Osteocyte (in vitro differentiated cells): Measurements from ENCODE around the gene RXFP1. TPM values are rescaled to one million over a fixed set of nuclear protein-coding genes. Genes with fewer than 3 reads are reported as not detected.

Source experiments
- DNase-seq: peaks from one replicate; pipeline ENCODE4 v3.0.0; 2021; ENCODE audit warnings: mixed read lengths; ENCODE audit not compliant: unreplicated experiment; ENCODE audit errors: extremely low spot score
- H3K27ac Mint-ChIP-seq: one replicate; pipeline ENCODE4 v1.8.0; 2021; ENCODE audit warnings: mild to moderate bottlenecking, mixed read lengths; ENCODE audit not compliant: unreplicated experiment
- H3K27me3 Mint-ChIP-seq: one replicate; pipeline ENCODE4 v1.8.0; 2021; ENCODE audit warnings: mixed read lengths; ENCODE audit not compliant: unreplicated experiment
- H3K36me3 Mint-ChIP-seq: one replicate; pipeline ENCODE4 v1.8.0; 2021; ENCODE audit warnings: mixed read lengths; ENCODE audit not compliant: unreplicated experiment
- H3K4me1 Mint-ChIP-seq: one replicate; pipeline ENCODE4 v1.8.0; 2021; ENCODE audit warnings: mixed read lengths; ENCODE audit not compliant: unreplicated experiment
- H3K4me3 Mint-ChIP-seq: one replicate; pipeline ENCODE4 v1.8.0; 2021; ENCODE audit warnings: mild to moderate bottlenecking, moderate library complexity, mixed read lengths; ENCODE audit not compliant: unreplicated experiment
- H3K9me3 Mint-ChIP-seq: one replicate; pipeline ENCODE4 v1.8.0; 2021; ENCODE audit warnings: mixed read lengths; ENCODE audit not compliant: unreplicated experiment
- total RNA-seq: library from RNA; stranded (reverse); gene quantifications from 2 replicates; pipeline ENCODE4 v1.2.1, GENCODE V29; 2021
- TF ChIP-seq, protein P1 (sequence below): fragments of 200-600 bp; sonication (generic); IDR thresholded peaks from 2 replicates; pipeline ENCODE4 v1.5.0; 2021; ENCODE audit warnings: antibody characterized with exemption, mild to moderate bottlenecking, moderate library complexity

The RXFP1 gene
- total RNA-seq, 1 donor from 2014 or later = not detected

- H3K4me3 Mint-ChIP-seq = no peak overlapping the region
- no peak overlapping the region for H3K27ac Mint-ChIP-seq
Measured at GRCh38 chr4:158534727-158535126, 13.0 kb downstream of the RXFP1 start.

GRCh38 chr4:158535130-158535614, 13.5 kb downstream of the RXFP1 start:
- TF ChIP-seq, protein P1, sequence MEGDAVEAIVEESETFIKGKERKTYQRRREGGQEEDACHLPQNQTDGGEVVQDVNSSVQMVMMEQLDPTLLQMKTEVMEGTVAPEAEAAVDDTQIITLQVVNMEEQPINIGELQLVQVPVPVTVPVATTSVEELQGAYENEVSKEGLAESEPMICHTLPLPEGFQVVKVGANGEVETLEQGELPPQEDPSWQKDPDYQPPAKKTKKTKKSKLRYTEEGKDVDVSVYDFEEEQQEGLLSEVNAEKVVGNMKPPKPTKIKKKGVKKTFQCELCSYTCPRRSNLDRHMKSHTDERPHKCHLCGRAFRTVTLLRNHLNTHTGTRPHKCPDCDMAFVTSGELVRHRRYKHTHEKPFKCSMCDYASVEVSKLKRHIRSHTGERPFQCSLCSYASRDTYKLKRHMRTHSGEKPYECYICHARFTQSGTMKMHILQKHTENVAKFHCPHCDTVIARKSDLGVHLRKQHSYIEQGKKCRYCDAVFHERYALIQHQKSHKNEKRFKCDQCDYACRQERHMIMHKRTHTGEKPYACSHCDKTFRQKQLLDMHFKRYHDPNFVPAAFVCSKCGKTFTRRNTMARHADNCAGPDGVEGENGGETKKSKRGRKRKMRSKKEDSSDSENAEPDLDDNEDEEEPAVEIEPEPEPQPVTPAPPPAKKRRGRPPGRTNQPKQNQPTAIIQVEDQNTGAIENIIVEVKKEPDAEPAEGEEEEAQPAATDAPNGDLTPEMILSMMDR = no peak
- Mint-ChIP-seq H3K4me1 (peaks cover 6% of the 10 kb centered on the region), H3K4me3 (no peak overlapping the region), H3K27ac (no peak overlapping the region), H3K36me3 (no peaks in the 10 kb centered on the region), H3K27me3 (no peaks in the 10 kb centered on the region), H3K9me3 (peaks cover 4% of the 10 kb centered on the region)
- no peak for DNase-seq

More at GRCh38 chr4:158534727-158535126, 13.0 kb downstream of the RXFP1 start:
- Mint-ChIP-seq H3K4me1 (peaks cover 6% of the 10 kb centered on the region), H3K36me3 (no peaks in the 10 kb centered on the region), H3K9me3 (peaks cover 4% of the 10 kb centered on the region), H3K27me3 (peaks cover under 1% of the 10 kb centered on the region)
- TF ChIP-seq, protein P1 = no peak
- DNase-seq = no peak

- TF ChIP-seq, protein P1 = no peak
- peaks cover 4% of the 10 kb centered on the region for H3K9me3 Mint-ChIP-seq
- H3K27ac Mint-ChIP-seq = no peak overlapping the region
- H3K27me3 Mint-ChIP-seq = no peaks in the 10 kb centered on the region
- no peak overlapping the region for H3K4me3 Mint-ChIP-seq
- H3K4me1 Mint-ChIP-seq = peaks cover 6% of the 10 kb centered on the region
- no peaks in the 10 kb centered on the region for H3K36me3 Mint-ChIP-seq
- no peak for DNase-seq
Measured at GRCh38 chr4:158536833-158537232, 15.2 kb downstream of the RXFP1 start.

- H3K27ac Mint-ChIP-seq = no peak overlapping the region
- no peaks in the 10 kb centered on the region for H3K36me3 Mint-ChIP-seq
- H3K9me3 Mint-ChIP-seq = peaks cover 4% of the 10 kb centered on the region
- H3K4me1 Mint-ChIP-seq = peaks cover 6% of the 10 kb centered on the region
- H3K27me3 Mint-ChIP-seq = no peaks in the 10 kb centered on the region
- TF ChIP-seq, protein P1 = no peak
- no peak overlapping the region for H3K4me3 Mint-ChIP-seq
- DNase-seq = no peak
Measured at GRCh38 chr4:158538176-158538575, 16.5 kb downstream of the RXFP1 start.

DNA sequence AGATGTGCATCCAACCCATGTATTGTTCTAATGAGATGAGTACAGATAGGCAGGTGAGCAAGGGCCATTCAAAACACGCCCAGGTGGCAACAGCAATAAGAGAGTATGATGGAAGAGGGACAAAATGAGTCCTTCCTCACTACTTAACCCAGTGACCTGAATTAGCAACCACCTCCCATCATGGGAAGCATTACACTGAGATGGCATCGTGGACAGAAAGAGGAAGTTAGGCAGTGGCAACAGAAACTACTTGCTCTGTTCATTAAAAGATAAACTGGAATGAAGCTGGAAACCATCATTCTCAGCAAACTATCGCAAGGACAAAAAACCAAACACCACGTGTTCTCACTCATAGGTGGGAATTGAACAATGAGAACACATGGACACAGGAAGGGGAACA, 17.2 kb downstream of the RXFP1 start:
- DNase-seq = no peak
- Mint-ChIP-seq H3K36me3 (no peaks in the 10 kb centered on the region), H3K4me3 (no peak overlapping the region), H3K27me3 (no peaks in the 10 kb centered on the region), H3K9me3 (peaks cover 4% of the 10 kb centered on the region), H3K4me1 (peaks cover 6% of the 10 kb centered on the region), H3K27ac (no peak overlapping the region)
- TF ChIP-seq, protein P1 = no peak
